ENCODE results near the gene LAMA1.
"Not testable (repeated sequence)": the region's sequence is repeated elsewhere in the genome, so short reads cannot be mapped to it uniquely, and the experiment has no call there.

Gene LAMA1

GRCh38 chr18:6942742-6943141 is 174.9 kb downstream of the LAMA1 start:
- no peak for DNase-seq

GRCh38 chr18:6941996-6942395 is 175.6 kb downstream of the LAMA1 start:
- no peak for DNase-seq

- no peak for DNase-seq
These were observed 177.1 kb downstream of the LAMA1 start for GRCh38 chr18:6940451-6940850.

GRCh38 chr18:6939972-6940371 is 177.6 kb downstream of the LAMA1 start:
- no peak for DNase-seq

- DNase-seq: not testable (repeated sequence)
These were observed 179.2 kb downstream of the LAMA1 start for GRCh38 chr18:6938403-6938802.

GRCh38 chr18:6938003-6938402 is 179.6 kb downstream of the LAMA1 start:
- no peak for DNase-seq

GRCh38 chr18:6934859-6935258 is 182.7 kb downstream of the LAMA1 start:
- DNase-seq: no peak

- no peak for DNase-seq
These were observed 188.1 kb downstream of the LAMA1 start for GRCh38 chr18:6929370-6930102.

GRCh38 chr18:6928359-6928758 is 189.2 kb downstream of the LAMA1 start:
- no peak for DNase-seq

GRCh38 chr18:6927153-6927552 is 190.4 kb downstream of the LAMA1 start:
- DNase-seq: no peak

- DNase-seq: no peak
These were observed 194.4 kb downstream of the LAMA1 start for GRCh38 chr18:6923220-6923619.

- no peak for DNase-seq
These were observed 196.0 kb downstream of the LAMA1 start for GRCh38 chr18:6921571-6921970.

GRCh38 chr18:6920099-6920955 is 197.3 kb downstream of the LAMA1 start:
- peak; percentile 9 for DNase-seq

- no peak for DNase-seq
These were observed 200.5 kb downstream of the LAMA1 start for GRCh38 chr18:6917072-6917471.

GRCh38 chr18:6901286-6901926 is 216.2 kb downstream of the LAMA1 start:
- DNase-seq: no peak

- DNase-seq: no peak
These were observed 225.8 kb downstream of the LAMA1 start for GRCh38 chr18:6891788-6892187.
